GM21825 (cell line): ENCODE results near the gene BCORL1.

Experiments
- ATAC-seq: cut with Tn5 transposase; IDR thresholded peaks from one replicate; pipeline ENCODE4 v1.9.1; 2021; ENCODE audit warnings: mild to moderate bottlenecking, moderate library complexity; ENCODE audit not compliant: unreplicated experiment

BCORL1 gene

GRCh38 chrX:130058652-130059051, 76.2 kb downstream of the BCORL1 start:
- ATAC-seq: no peak

GRCh38 chrX:130060122-130061069, 78.0 kb downstream of the BCORL1 start:
- peak; percentile 91 for ATAC-seq

GRCh38 chrX:130066975-130067615, 84.7 kb downstream of the BCORL1 start:
- ATAC-seq: no peak

GRCh38 chrX:130071611-130072344, 89.3 kb downstream of the BCORL1 start:
- no peak for ATAC-seq

- ATAC-seq: no peak
Observed at GRCh38 chrX:130072345-130072740, 89.9 kb downstream of the BCORL1 start.

GRCh38 chrX:130075777-130076176, 93.3 kb downstream of the BCORL1 start:
- ATAC-seq: no peak

- ATAC-seq: no peak
Observed at GRCh38 chrX:130079824-130080406, 97.5 kb downstream of the BCORL1 start.

- ATAC-seq: no peak
Observed at GRCh38 chrX:130080791-130081367, 98.4 kb downstream of the BCORL1 start.

- no peak for ATAC-seq
Observed at GRCh38 chrX:130081421-130082045, 99.1 kb downstream of the BCORL1 start.

- ATAC-seq: peak; percentile 42
Observed at GRCh38 chrX:130082244-130083106, 100.0 kb downstream of the BCORL1 start.

GRCh38 chrX:130083107-130083490, 100.7 kb downstream of the BCORL1 start:
- ATAC-seq: no peak

GRCh38 chrX:130083656-130084382, 101.4 kb downstream of the BCORL1 start:
- ATAC-seq: peak; percentile 26

GRCh38 chrX:130084631-130085237, 102.3 kb downstream of the BCORL1 start:
- peak; percentile 40 for ATAC-seq

GRCh38 chrX:130085551-130086446, 103.4 kb downstream of the BCORL1 start:
- no peak for ATAC-seq

- ATAC-seq: peak; percentile 37
Observed at GRCh38 chrX:130086447-130087206, 104.2 kb downstream of the BCORL1 start.

- no peak for ATAC-seq
Observed at GRCh38 chrX:130090364-130090763, 107.9 kb downstream of the BCORL1 start.
